RWPE2 (cell line): ENCODE data around the gene PRKAA1.

Experiments used
- ATAC-seq: fragments of 200-7000 bp; cut with Tn5 transposase; 3 replicates; pipeline ENCODE4 v1.9.1; 2021; ENCODE audit warnings: low read depth
- DNase-seq: peaks from one replicate; pipeline ENCODE4 v3.0.0-alpha.2; 2020; ENCODE audit warnings: low spot score
- H3K27ac ChIP-seq: fragments of 450-650 bp; 2 replicates; pipeline ENCODE4 v1.5.1; 2017; ENCODE audit warnings: mild to moderate bottlenecking; ENCODE audit not compliant: poor library complexity, severe bottlenecking
- H3K27me3 ChIP-seq: fragments of 250-450 bp; sonication (Bioruptor Pico); 2 replicates; pipeline ENCODE4 v1.5.1; 2021; ENCODE audit warnings: mild to moderate bottlenecking, moderate library complexity; ENCODE audit not compliant: insufficient read depth, poor library complexity, severe bottlenecking
- H3K36me3 ChIP-seq: fragments of 250-450 bp; sonication (Bioruptor Pico); 2 replicates; pipeline ENCODE4 v1.5.1; 2020; ENCODE audit warnings: low read depth, mild to moderate bottlenecking, moderate library complexity
- H3K4me1 ChIP-seq: fragments of 250-450 bp; sonication (Bioruptor Pico); 2 replicates; pipeline ENCODE4 v1.5.1; 2021; ENCODE audit warnings: mild to moderate bottlenecking, moderate library complexity; ENCODE audit not compliant: insufficient read depth, poor library complexity, severe bottlenecking
- H3K4me3 ChIP-seq: fragments of 250-450 bp; sonication (Bioruptor Pico); 2 replicates; pipeline ENCODE4 v1.5.1; 2021; ENCODE audit warnings: mild to moderate bottlenecking, moderate library complexity; ENCODE audit not compliant: severe bottlenecking
- H3K9me3 ChIP-seq: fragments of 250-450 bp; sonication (Bioruptor Pico); 2 replicates; pipeline ENCODE4 v1.5.1; 2021; ENCODE audit warnings: mild to moderate bottlenecking, moderate library complexity; ENCODE audit not compliant: severe bottlenecking
- TF ChIP-seq, protein P1 (sequence below): fragments of 450-650 bp; IDR thresholded peaks from one replicate; pipeline ENCODE4 v1.5.1; 2017; ENCODE audit warnings: mild to moderate bottlenecking, moderate library complexity; ENCODE audit not compliant: poor library complexity, severe bottlenecking

Gene PRKAA1

DNA sequence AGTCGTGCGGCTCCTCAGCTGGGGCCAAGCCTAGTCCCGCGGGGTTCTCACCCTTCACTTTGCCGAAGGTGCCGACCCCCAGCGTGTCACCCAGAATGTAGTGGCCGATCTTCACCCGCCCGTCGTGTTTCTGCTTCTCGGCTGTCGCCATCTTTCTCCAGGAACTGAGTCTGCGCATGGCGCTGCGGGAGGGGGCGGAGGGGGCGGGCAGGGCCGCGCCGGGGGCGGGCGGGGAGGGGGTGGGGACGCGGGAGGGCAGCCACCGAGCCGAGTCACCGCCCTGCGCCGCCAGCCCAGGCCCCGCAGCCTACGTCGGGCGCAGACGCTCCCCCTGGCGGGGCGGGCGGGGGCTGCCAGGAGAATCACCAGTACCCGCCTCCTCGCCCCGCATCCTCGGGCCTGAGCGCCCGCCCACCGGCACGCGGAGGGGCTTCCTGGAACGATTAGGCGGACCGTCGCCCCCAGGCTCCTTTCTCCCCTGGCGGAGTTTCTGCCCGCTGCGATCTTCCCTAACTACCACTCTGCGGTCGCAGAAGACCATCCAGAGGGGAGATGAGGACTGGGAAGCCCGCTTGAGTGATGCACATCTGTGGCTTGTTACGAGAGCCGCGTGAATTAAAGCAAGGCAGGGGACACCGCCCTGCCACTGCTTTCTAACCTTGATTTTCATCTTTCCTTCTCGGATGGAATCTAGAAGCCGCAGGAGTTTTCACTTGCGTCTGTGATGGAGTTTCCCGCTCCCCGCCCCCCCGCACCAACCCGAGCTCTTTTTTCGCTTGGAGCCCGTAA lies at the start of gene PRKAA1:
TSS of gene PRKAA1 (minus strand) at position 363 of the 789 bp plus-strand sequence. CDS start at position 178, 185 bp downstream.
- Histone ChIP-seq H3K4me1 (peaks cover 14% of the 10 kb centered on the region), H3K4me3 (peak within 1 kb of the TSS; percentile 51), H3K9me3 (no peaks in the 10 kb centered on the region), H3K27ac (peak within 1 kb of the TSS; percentile 77), H3K36me3 (peaks cover 18% of the 10 kb centered on the region), H3K27me3 (no peaks in the 10 kb centered on the region)
- DNase-seq (peak; percentile 87), ATAC-seq (peak; percentile 90)
- TF ChIP-seq, protein P1, sequence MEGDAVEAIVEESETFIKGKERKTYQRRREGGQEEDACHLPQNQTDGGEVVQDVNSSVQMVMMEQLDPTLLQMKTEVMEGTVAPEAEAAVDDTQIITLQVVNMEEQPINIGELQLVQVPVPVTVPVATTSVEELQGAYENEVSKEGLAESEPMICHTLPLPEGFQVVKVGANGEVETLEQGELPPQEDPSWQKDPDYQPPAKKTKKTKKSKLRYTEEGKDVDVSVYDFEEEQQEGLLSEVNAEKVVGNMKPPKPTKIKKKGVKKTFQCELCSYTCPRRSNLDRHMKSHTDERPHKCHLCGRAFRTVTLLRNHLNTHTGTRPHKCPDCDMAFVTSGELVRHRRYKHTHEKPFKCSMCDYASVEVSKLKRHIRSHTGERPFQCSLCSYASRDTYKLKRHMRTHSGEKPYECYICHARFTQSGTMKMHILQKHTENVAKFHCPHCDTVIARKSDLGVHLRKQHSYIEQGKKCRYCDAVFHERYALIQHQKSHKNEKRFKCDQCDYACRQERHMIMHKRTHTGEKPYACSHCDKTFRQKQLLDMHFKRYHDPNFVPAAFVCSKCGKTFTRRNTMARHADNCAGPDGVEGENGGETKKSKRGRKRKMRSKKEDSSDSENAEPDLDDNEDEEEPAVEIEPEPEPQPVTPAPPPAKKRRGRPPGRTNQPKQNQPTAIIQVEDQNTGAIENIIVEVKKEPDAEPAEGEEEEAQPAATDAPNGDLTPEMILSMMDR: peak; percentile 88

DNA sequence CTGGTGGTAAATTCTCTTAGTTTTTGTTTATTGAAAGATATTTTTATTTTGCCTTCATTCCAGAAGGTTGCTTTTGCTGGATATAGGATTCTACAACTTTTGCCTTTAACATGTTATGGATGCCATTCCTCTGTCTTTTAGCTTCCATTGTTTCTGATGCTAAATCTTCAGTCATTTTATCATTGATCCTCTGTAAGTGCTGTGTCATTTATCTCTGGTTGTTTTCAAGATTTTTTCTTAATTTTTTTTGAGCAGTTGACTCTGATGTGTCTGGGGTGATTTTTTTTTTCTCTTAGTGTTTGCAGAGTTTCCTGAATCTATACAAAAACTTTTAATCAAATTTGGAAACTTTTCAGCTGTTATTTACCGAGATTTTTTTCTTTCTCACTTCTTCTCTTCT lies 49.4 kb upstream of the PRKAA1 start:
- TF ChIP-seq, protein P1: no peak
- H3K27me3 ChIP-seq: no peaks in the 10 kb centered on the region
- no peak overlapping the region for H3K4me3 ChIP-seq
- no peak for ATAC-seq
- no peaks in the 10 kb centered on the region for H3K9me3 ChIP-seq
- no peaks in the 10 kb centered on the region for H3K4me1 ChIP-seq
- no peak for DNase-seq
- no peak overlapping the region for H3K27ac ChIP-seq
- H3K36me3 ChIP-seq: no peaks in the 10 kb centered on the region

DNA sequence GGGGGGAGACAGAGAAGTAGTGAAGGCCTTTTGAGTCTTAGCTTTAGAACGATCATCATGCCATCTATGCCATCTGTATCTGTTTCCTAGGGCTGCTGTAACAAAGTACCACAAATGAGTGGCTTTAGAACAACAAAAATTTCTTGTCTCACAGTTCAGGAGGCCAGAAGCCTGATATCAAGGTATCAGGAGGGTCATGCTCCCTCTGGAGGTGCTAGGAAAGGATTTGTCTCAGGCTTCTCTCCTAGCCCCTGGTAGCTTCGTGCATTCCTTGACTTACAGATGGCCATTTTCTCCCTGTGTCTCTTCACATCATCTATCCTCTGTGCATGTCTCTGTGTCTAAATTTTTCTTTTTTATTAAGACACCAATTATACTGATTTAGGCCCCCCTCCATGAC lies 48.2 kb upstream of the PRKAA1 start:
- Histone ChIP-seq H3K4me1 (peaks cover 7% of the 10 kb centered on the region), H3K4me3 (no peak overlapping the region), H3K36me3 (no peaks in the 10 kb centered on the region), H3K27me3 (no peaks in the 10 kb centered on the region), H3K27ac (no peak overlapping the region), H3K9me3 (no peaks in the 10 kb centered on the region)
- DNase-seq: no peak
- ATAC-seq: no peak
- TF ChIP-seq, protein P1: no peak

DNA sequence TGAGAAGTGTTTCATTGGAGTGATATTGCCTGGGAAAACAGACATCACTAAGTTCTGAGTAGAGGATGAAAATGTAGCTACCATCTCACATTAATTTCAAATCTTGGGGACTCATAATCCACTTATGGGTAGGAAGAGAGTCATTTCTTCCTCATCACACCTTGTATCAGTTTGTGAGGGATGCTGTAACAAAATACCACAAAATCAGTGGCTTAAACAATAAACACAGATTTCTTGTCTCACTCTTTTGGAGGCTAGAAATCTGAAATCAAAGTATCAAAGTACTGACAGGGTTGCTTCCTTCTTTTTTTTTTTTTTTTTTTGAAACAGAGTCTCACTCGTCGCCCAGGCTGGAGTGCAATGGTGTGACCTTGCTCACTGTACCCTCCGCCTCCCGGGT lies 46.4 kb upstream of the PRKAA1 start:
- DNase-seq: no peak

More for the DNA sequence above, 46.4 kb upstream of the PRKAA1 start:
- no peak for ATAC-seq
- TF ChIP-seq, protein P1: no peak
- no peaks in the 10 kb centered on the region for H3K27me3 ChIP-seq
- H3K9me3 ChIP-seq: no peaks in the 10 kb centered on the region
- H3K36me3 ChIP-seq: no peaks in the 10 kb centered on the region
- H3K4me1 ChIP-seq: peaks cover 13% of the 10 kb centered on the region
- no peak overlapping the region for H3K27ac ChIP-seq
- H3K4me3 ChIP-seq: no peak overlapping the region
